ENCODE measurements around the gene NAALADL2.

The NAALADL2 gene

DNA sequence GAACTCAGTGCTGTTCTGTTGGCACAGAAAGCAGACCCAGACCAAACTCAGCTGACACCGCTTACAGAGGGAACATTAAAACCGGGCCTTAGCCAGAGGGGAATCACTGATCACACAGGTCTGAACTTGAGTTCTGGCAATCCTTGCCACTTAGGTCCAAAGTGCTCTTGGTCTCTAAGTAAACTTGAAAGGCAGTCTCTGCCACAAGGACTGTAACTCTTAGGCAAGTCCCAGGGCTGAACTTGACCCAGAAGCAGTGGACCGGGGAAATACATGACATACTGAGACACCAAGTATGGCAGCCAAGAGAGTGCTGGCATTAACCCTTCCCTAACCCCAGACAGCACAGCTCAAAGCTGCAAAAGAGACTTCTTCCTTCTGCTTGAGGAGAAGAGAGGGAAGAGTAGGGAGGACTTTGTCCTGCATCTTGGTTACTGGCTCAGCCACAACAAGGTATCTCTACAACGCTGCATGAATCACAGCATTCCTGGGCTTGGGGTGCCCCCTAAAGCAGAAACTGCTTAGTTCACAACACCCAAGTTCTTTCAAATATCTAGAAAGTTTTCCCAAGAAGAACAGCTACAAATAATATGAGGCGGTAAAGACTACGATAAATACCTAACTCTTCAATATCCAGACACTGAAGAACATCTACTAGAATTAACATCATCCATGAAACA, 32.5 kb downstream of the NAALADL2 start:
- no peak for DNase-seq

DNA sequence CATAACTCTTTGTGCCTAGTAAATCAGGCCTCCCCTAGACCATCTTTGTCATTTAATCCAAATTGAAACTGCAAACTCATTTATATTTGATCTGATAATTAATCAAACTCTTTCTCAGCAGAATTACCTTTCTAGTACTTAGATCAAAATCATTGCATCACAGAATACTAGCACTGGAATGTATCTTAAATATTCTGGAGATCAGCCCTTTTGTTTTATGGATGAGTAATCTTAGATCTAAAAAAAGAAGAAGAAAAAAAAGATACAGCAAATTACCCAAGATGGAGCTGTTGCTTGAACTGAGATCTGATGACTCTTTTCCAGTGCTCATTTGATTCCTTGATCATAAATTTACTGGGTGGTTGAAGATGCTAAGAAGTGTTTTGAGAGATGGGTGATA, 47.9 kb downstream of the NAALADL2 start:
- DNase-seq = no peak

DNA sequence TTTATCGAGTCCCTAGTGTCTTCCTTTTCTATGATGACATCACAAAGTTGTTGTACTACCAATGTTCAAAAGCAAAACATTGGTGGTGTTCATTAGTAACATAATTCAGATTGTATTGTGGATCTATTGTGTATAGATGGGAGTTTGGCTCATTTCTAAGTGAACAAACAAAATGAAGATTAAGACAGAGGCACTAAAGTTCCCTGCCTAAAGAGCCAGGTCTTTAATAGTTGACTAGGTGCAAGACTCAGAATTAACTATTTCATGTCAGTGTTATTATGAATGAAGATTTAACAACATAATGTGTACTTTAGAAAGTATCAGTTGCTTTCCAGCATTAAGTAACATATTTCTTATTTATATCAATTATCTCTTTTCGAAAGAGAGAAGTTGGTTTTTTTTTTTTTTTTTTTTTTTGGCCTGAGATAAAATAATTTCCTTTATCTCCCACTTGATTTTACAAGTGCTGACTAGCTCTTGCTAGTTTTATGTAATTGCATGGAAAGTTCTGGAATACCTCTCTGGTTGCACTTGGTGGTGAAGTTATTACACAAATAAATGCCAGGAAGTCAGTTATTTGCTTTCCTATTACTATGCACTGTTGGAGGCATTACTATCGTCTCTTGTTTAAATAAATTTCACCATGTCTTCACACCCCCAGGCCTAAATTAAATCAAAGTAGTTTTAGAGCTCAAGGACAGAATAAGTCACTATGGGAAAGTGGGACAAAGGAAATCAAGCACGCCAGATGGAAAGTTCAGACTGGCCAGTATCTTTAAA, 48.7 kb downstream of the NAALADL2 start:
- no peak for DNase-seq

DNA sequence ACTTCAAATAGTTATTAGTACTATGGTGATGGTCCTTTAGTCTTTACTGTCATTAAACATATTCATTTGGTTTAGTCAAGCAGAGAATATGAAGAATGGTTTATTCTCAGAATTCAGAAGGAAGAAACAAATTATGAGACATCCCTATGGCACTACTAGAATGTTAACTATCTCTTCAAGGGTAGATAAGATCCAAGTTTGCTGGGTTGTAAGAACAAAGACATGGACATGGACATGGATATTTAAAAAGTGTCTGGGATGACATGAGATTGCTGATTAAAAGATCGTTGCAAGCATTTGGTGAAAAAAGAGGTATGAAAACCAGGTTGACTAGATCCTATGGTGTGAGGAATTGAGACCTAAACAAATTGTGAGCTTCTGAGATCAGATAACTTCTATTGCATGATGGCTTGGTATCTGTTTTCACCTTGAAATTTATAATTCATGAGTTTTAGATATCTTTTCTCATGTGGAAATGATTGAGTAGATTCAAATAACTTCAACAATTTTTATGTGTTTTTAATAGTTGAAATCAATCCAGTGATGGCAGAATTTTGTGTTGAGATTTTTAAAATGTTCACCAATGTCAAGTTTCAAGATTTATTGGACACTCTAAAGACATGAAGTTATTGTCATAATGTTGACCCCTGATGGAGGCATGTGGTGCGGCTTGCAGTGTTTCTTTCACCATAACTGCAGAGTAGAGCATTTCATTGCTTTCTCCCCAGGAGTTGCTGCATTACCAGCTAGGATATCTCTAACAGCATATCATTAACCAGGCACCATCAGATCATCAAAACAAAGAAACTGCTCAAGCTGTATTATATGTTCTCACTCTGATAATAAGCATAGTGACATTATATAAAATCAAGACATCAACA, 72.6 kb downstream of the NAALADL2 start:
- no peak for DNase-seq

DNA sequence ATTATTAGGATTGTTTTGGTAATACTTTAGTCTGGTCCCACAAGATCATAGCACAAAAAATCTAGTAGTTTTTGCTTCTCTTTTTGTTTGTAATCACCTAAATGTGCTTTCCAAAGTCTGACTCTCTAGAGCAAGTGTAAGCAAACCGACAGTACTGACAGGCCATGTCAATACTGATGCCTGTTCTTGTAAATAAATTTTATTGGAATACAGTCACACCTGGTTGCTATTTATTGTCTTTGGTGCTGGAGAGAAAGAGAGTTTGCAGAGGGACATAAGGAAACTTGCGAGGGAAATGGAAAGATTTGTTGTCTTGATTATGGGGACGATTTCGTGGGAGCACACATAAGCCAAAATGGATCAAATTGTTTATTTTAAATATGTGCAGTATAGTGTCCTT, 77.5 kb downstream of the NAALADL2 start:
- no peak for DNase-seq

DNA sequence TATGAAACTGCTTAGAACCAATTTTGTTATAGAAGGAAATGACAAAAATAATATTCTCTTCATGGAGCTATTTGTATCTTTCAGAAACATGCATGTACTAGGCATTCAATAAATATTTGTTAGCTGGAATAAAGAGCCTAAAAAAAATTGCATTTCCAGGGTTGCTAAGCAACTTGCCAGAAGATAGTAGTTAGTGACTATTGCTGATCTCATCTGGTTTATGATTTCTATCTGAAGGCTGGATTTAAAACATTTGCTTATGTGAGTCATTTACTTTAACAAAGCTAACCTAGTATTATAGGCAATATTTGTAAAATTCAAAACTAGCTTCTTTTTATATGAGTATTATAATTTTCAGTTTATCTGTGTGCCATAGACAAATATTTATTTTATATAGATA, 78.3 kb downstream of the NAALADL2 start:
- no peak for DNase-seq

DNA sequence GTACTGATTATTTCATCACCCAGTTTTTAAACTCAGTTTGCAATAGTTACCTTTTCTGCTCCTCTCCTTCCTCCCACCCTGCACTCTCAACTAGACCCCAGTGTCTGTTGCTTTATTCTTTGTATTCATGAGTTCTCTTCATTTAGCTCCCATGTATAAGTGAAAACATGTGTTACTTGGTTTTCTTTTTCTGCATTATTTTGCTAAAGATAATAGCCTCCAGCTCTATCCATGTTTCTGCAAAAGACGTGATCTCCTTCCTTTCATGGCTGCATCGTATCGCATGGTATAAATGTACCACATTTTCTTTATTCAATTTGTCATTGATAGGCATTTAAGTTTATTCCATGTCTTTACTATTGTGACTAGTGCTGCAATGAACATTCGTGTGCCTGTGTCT, 79.0 kb downstream of the NAALADL2 start:
- no peak for DNase-seq

DNA sequence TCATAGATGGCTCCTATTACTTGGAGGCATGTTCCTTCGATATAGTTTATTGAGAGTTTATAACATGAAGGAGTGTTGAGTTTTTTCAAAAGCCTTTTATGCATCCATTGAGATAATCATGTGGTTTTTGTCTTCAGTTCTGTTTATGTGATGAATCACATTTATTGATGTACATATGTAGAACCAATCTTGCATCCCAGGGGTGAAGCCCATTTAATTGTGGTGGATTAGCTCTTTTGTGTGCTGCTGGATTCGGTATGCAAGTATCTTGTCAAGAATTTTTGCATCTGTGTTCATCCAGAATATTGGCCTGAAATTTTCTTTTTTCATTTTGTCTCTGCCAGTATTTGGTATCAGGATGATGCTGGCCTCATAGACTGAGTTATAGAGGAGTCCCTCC, 81.0 kb downstream of the NAALADL2 start:
- DNase-seq = no peak

DNA sequence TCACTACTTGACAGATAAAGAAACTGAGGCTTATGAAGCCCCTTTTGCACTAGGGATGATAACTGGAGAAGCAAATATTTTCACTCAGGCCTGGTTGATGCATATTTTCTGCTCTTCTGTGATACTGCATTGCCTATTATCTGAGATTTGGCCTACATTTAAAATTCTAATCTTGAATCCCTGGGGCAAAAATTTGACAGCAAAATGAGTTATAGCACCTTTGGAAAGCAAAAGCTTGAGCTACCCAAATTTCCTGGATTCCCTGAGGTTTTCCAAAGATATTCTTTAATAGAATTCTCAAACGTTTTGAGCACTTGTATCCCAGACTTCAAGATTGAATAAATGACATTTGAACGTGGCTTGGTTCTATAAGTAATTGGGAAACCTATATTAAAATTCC, 86.1 kb downstream of the NAALADL2 start:
- DNase-seq = no peak

DNA sequence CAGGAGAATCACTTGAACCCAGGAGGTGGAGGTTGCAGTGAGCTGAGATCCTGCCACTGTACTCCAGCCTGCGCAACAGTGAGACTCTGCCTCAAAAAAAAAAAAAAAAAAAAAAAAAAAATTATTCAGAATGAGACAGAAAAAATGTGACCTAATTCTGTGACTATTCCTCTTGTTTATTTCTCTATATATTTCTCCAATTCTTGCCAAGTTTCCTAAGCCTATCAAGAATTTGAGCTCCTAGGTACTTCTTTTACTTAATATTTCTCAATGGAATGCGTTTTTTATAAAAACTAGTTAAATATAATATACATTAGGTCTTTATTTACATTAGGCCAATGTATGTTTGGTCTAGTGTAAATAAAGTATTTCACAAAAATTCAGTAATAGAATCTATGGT, 86.8 kb downstream of the NAALADL2 start:
- no peak for DNase-seq

DNA sequence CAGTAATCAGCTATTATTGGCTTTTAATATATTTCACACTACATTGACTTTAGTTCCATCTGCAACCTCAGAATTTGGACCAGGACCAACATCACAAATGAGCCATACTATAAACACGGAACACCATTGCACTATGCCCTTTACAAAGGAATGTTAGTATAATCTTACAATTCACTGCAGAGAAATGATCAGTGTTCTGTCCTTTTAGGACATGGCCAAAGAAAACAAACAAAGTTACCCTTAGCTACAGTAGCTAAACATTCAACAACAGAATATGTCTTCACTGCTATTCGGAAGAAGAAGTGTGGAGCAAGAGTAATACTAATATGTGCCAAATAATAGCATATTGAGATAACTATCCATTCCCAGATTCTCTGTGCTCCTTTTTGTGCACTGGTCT, 90.4 kb downstream of the NAALADL2 start:
- DNase-seq = peak; percentile 27

DNA sequence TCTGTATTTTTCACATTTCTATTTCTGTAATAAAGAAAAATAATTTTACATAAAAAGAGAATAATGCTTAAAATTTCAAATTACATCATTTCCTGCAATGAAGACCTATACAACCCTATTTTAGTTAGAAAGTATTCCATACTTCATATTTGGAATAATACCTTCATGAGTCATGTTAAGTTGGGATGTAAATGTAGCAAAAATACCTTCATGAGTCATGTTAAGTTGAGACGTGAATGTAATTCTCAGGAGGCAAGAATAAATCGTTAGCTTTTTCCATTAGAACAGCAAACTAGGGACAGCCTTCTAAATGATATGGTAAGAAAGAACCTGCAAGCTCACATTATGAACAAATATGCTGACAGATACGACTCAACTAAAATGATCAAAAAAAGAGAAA, 91.9 kb downstream of the NAALADL2 start:
- DNase-seq = no peak

DNA sequence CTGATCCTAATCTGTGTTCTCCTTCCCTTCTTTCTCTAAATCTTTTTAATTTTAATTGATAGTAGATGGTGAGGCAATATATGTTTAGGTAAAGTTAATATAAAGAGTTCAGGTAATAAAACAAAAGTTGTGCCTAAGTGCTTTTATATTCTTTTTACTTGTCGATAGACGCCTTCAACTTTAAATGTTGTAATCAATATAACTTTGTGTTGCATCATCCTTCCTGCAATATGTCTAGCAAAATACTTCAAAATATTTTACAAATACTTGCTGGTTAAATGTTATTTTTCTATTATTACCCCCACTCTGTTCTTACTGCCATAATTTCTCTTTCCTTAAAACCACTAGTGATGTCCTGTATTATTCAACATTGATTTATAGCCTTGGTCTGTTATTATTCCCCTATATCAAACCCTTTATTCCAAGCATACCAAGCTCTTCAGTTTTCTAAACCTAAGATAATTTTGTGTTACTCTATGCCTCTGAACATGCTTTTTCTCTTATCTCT, 92.4 kb downstream of the NAALADL2 start:
- no peak for DNase-seq

DNA sequence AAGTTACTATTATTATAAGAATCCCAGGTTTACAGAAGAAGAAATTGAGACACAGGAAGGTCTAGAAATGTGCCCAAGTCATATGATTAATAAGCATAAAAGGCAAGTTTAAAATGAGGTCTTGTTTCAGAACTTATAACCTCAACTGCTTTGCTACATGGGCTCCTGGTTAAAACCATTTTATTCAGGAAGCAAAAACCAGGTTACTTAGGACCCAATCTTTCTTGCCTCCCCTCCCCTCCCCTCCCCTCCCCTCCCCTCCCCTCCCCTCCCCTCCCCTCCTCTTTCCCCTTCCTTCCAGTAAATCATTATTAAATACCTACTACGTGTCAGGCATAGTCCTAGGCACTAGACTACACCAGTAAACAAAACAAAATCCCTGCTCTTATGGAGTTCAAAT, 93.9 kb downstream of the NAALADL2 start:
- no peak for DNase-seq

DNA sequence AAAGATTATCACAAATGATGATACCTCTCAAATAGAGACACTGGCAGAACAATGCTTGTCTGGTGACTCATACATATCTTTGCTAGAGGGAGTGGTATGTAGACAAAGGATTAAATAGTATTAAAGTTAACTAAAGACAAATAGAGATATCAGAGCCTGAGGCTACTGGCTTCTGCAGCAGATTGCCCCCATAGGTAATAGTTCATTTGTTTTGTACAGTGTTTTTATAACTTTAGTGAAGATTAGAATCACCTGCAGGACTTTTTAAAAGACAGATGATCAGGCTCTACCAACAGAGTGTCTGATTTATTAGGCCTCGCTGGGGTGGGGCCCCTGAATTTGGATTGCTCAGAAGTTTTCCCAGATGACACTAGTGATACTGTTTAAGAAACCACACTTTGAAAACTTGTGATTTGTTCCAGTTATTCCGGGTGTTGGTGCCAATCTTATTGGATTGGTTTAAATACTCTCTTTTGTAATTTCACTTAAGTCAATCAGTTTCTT, 96.4 kb downstream of the NAALADL2 start:
- DNase-seq = no peak

DNA sequence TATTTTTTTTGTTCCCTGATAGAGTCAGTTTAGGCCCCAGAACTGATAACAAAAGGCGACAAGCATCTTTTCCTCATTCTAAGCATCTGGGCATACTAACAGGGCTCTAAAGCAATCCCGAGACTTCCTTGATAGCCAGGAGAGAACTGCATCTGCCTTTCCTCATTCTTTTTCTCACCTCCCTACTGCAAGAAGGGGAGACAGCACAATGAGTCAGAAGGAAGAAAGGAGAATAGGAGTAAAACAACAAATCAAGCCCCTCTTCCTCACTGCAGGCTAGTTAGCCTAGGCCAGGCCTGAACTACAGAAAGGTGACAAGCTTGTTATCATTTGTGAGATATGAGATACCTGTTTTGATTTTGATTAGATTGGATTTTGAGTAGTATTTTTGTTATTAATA, 97.9 kb downstream of the NAALADL2 start:
- no peak for DNase-seq

DNA sequence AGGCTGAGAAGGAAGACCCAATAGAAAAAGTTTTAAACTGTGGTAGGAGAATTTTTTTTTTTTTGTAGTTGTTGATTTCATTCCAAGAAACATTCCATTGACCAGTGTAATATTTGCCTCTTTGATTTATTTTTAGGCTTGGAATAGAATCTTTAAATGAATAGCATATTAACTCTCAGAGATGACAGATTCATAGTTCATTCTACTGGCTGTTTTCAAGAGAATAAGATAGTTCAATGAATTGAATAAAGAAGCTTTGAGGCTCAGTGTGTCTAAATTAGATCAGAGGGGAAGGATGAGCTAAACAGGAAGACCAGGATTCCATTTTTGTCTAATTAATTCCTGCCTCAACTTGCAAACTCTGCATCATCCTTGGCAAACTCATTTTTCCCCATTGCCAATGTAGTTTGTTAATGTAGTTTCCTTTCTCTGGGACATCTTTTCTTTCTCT, 98.4 kb downstream of the NAALADL2 start:
- DNase-seq = no peak

DNA sequence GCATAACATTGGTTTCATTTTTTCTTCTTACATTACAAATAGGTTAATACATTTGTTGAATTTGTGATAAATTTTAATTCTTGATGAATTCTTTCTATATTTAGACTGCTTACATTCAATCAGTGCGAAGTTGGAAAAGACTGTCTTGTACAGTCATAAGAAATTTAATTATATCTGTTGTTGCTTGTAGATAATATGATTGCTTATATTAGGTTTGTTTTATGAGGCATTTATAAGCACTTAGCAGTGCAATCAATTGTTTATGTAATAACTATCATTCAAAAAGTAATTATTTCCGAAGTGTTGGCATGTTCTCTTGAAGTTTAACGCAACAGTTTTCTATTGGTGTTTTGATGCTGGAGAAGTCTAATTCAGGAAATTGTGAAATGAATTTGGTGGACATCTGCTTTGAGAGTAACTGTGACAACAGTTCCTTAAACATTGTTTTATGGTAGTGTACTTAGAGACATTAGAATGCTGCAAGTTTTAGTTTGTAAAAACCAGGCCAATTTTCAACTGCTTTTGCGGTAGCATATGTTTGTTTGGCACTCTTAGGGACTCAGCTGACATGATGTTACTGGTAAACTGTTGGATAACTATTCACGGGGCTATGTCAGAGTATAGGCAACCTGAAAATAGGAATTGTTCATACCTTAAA, 99.7 kb downstream of the NAALADL2 start:
- DNase-seq = no peak

DNA sequence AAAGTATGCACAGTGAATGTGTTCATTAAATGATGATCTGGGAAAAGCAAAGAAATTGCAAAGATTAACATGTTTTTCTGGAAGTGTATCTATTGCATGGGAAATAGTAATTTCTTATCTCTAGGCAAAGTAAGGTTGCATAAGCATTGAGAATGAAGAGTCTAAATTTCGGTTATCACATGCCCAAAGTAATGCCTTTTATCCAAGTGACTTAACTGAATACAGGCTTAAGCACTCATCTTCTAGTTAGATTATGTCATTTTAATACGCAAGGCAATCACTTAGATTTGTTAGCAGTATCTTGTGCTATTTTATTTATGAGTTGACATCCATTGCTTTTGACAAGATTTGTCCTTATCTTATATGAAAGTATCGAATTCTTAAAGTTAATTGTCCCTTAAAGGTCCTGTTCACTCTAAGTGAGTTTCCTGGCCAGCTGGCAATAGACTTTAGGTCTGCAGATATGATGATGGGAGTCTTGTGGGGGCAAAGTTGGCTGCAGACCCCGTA, 100.5 kb downstream of the NAALADL2 start:
- no peak for DNase-seq

DNA sequence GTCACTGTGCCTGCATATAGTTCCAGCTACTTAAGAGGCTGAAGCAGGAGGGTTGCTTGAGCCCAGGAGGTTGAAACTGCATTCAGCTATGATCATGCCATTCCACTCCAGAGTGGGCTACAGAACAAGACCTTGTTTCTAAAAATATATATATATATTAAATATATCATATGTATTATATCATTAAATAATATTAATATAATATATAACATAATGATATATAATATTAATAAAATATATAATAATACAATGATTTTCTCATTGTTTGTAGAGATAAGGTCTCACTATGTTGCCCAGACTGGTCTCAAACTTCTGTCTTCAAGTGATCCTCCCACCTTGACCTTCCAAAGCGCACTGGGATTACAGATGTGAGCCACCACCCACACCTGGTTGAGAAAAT, 101.8 kb downstream of the NAALADL2 start:
- no peak for DNase-seq

DNA sequence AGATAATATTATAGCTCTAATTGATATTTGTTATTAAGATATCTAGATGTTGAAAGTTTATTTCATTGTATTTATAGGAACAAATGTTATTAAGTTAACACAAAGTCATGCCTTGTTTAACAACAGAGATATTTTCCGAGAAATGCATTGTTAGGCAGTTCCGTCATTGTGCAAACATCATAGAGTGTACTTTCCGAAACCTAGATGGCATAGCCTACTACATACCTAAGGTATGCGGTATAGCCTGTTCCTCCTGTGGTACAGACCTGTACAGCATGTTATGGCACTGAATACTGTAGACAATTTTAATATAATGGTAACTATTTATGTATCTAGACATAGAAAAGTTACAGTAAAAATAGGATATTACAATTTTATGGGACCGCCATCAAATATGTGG, 114.3 kb downstream of the NAALADL2 start:
- no peak for DNase-seq

DNA sequence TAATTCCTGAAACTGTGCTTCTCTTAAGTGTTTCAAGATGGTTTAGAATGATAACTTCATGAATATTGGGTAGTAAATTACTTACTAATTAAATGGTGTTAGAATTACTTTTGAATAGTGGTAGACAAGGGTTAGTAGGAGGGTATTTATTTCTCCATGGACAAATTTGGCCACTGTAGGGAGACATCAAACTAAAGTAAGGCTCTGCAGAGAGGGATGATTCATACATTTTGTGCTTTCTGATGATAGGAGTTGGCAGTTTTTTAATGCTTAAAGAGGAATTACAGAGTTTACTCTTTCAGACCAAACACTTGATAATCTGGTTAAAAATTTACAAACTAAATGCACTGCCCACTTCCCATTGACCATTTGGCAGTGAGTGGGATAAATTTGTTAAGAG, 127.6 kb downstream of the NAALADL2 start:
- no peak for DNase-seq

Measured in eye (tissue), 1 donor.